HEK293 (cell line): ENCODE results near the gene SLC6A3.

Experiments
- KLF1 ChIP-seq: fragments of 450-650 bp; formaldehyde crosslinking; IDR thresholded peaks from 2 replicates; pipeline ENCODE4 v1.5.1; 2016; ENCODE audit warnings: missing biosample characterization, missing genetic modification characterization
- SETDB1 ChIP-seq: IDR thresholded peaks from one replicate; pipeline ENCODE4 v1.6.1; 2017; ENCODE audit warnings: mild to moderate bottlenecking, low read length, moderate library complexity, mixed read lengths; ENCODE audit not compliant: insufficient read length
- WT1 ChIP-seq: fragments of 450-650 bp; formaldehyde crosslinking; IDR thresholded peaks from 2 replicates; pipeline ENCODE4 v1.5.1; 2016; ENCODE audit warnings: missing biosample characterization, missing genetic modification characterization
- ZIC2 ChIP-seq: fragments of 450-650 bp; formaldehyde crosslinking; IDR thresholded peaks from 2 replicates; pipeline ENCODE4 v1.5.1; 2016; ENCODE audit warnings: missing biosample characterization, missing genetic modification characterization
- TF ChIP-seq, protein P1 (sequence below): fragments of 450-650 bp; formaldehyde crosslinking; IDR thresholded peaks from 2 replicates; pipeline ENCODE4 v1.5.1; 2016; ENCODE audit warnings: missing biosample characterization, missing genetic modification characterization
- TF ChIP-seq, protein P2 (sequence below): fragments of 450-650 bp; formaldehyde crosslinking; IDR thresholded peaks from 2 replicates; pipeline ENCODE4 v1.5.1; 2016; ENCODE audit warnings: missing biosample characterization, missing genetic modification characterization

- TF ChIP-seq SETDB1 (no peak), ZIC2 (no peak; the same call in 1 of the 2 replicates), KLF1 (tag by site-specific recombination) (no peak), WT1 (no peak)
- TF ChIP-seq, protein P1, sequence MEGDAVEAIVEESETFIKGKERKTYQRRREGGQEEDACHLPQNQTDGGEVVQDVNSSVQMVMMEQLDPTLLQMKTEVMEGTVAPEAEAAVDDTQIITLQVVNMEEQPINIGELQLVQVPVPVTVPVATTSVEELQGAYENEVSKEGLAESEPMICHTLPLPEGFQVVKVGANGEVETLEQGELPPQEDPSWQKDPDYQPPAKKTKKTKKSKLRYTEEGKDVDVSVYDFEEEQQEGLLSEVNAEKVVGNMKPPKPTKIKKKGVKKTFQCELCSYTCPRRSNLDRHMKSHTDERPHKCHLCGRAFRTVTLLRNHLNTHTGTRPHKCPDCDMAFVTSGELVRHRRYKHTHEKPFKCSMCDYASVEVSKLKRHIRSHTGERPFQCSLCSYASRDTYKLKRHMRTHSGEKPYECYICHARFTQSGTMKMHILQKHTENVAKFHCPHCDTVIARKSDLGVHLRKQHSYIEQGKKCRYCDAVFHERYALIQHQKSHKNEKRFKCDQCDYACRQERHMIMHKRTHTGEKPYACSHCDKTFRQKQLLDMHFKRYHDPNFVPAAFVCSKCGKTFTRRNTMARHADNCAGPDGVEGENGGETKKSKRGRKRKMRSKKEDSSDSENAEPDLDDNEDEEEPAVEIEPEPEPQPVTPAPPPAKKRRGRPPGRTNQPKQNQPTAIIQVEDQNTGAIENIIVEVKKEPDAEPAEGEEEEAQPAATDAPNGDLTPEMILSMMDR, result no peak
- TF ChIP-seq, protein P2, sequence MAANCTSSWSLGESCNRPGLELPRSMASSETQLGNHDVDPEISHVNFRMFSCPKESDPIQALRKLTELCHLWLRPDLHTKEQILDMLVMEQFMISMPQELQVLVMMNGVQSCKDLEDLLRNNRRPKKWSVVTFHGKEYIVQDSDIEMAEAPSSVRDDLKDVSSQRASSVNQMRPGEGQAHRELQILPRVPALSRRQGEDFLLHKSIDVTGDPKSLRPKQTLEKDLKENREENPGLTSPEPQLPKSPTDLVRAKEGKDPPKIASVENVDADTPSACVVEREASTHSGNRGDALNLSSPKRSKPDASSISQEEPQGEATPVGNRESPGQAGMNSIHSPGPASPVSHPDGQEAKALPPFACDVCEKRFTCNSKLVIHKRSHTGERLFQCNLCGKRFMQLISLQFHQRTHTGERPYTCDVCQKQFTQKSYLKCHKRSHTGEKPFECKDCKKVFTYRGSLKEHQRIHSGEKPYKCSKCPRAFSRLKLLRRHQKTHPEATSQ (tag by site-specific recombination), result no peak
Observed at GRCh38 chr5:1400211-1400855, 44.9 kb downstream of the SLC6A3 start.
